ENCODE measurements around the gene SIMC1. TPM values are rescaled to one million over a fixed set of nuclear protein-coding genes. Genes with fewer than 3 reads are reported as not detected.
"Not testable (repeated sequence)": the region's sequence is repeated elsewhere in the genome, so short reads cannot be mapped to it uniquely, and the experiment has no call there.

SIMC1 gene
- polyA plus RNA-seq, 1 of the 3 experiments (the other 2 are of a cell fraction), result 12.4 TPM

- WGBS (ENCODE audit: low lambda C conversion rate), result 91% methylated on average over 5 of the region's 5 CpGs
- H4K20me1 ChIP-seq (ENCODE audit: insufficient read depth); H3F3A ChIP-seq (replicated peaks; ENCODE audit: insufficient read depth); H3K4me1 ChIP-seq (ENCODE audit: control insufficient read depth in 1 of 2, insufficient read depth in 2 of 2, low read depth in 1 of 2, low read length in 1 of 2); H3K27me3 ChIP-seq (ENCODE audit: insufficient read depth); H3K4me2 ChIP-seq; H3K9ac ChIP-seq; CTCF ChIA-PET; H3K4me3 ChIP-seq (ENCODE audit: low read depth in 2 of 2, low read length in 1 of 2); H3K27ac ChIP-seq (ENCODE audit: low read depth in 2 of 2, low read length in 1 of 2); POLR2A ChIA-PET; H3K9me2 ChIP-seq; H3K9me3 ChIP-seq; DNase-seq; H3K36me3 ChIP-seq (replicated peaks in 1 of 2; ENCODE audit: control insufficient read depth in 1 of 2, insufficient read depth in 2 of 2, low read length in 1 of 2); H3K79me2 ChIP-seq (ENCODE audit: insufficient read depth); H2AFZ ChIP-seq (ENCODE audit: low read depth): not testable (repeated sequence)
These were observed 5.0 kb upstream of the SIMC1 start for GRCh38 chr5:176233253-176233652.

- CTCF ChIA-PET, result interaction anchor here (0.6 to 1.2 kb wide), 5 partner anchors 81 to 506 kb away, joined by 3 read pairs; partner anchors contain the start of gene CLTB
- H3K9me3 ChIP-seq; H3K9me2 ChIP-seq; H3F3A ChIP-seq (replicated peaks; ENCODE audit: insufficient read depth); H4K20me1 ChIP-seq (ENCODE audit: insufficient read depth); H3K27me3 ChIP-seq (ENCODE audit: insufficient read depth); H3K4me1 ChIP-seq (ENCODE audit: control insufficient read depth in 1 of 2, insufficient read depth in 2 of 2, low read depth in 1 of 2, low read length in 1 of 2); H3K4me3 ChIP-seq (ENCODE audit: low read depth in 2 of 2, low read length in 1 of 2); H3K36me3 ChIP-seq (replicated peaks in 1 of 2; ENCODE audit: control insufficient read depth in 1 of 2, insufficient read depth in 2 of 2, low read length in 1 of 2); POLR2A ChIA-PET; H3K9ac ChIP-seq; H3K79me2 ChIP-seq (ENCODE audit: insufficient read depth); H3K27ac ChIP-seq (ENCODE audit: low read depth in 2 of 2, low read length in 1 of 2); H3K4me2 ChIP-seq; H2AFZ ChIP-seq (ENCODE audit: low read depth): not testable (repeated sequence)
- DNase-seq, result peak; percentile 47
- WGBS (ENCODE audit: low lambda C conversion rate), result 0% methylated on average over 1 of the region's 1 CpG
- TF ChIP-seq SMC3 (IDR thresholded peaks at IDR 0.05; ENCODE audit: low read depth, low read length), result peak; percentile 48
- TF ChIP-seq RAD21 (IDR thresholded peaks at IDR 0.05; ENCODE audit: low read length), result peak; percentile 66
- TF ChIP-seq GATA2 (CRISPR knock-in tag; IDR thresholded peaks at IDR 0.05), result peak; percentile 90
- TF ChIP-seq CTCF (IDR thresholded peaks at IDR 0.05), result peak; percentile 52
These were observed 3.1 kb upstream of the SIMC1 start for GRCh38 chr5:176235155-176235554.

GRCh38 chr5:176238645-176239283 lies 540 bp downstream of the SIMC1 start:
- H3K79me2 ChIP-seq (ENCODE audit: insufficient read depth); H3K9ac ChIP-seq; H3K27me3 ChIP-seq (ENCODE audit: insufficient read depth); H3K4me1 ChIP-seq (ENCODE audit: control insufficient read depth in 1 of 2, insufficient read depth in 2 of 2, low read depth in 1 of 2, low read length in 1 of 2); H3K9me2 ChIP-seq; POLR2A ChIA-PET; H4K20me1 ChIP-seq (ENCODE audit: insufficient read depth); H3K36me3 ChIP-seq (replicated peaks in 1 of 2; ENCODE audit: control insufficient read depth in 1 of 2, insufficient read depth in 2 of 2, low read length in 1 of 2); H3K27ac ChIP-seq (ENCODE audit: low read depth in 2 of 2, low read length in 1 of 2); H3K9me3 ChIP-seq; H3F3A ChIP-seq (replicated peaks; ENCODE audit: insufficient read depth); H3K4me2 ChIP-seq; H2AFZ ChIP-seq (ENCODE audit: low read depth); CTCF ChIA-PET; DNase-seq: not testable (repeated sequence)
- H3K4me3 ChIP-seq (ENCODE audit: low read depth in 2 of 2, low read length in 1 of 2), result peak overlapping the region in 1 of 2 experiments; percentile 52; a peak in 2 of 4 replicates
- no CpG with 5 or more reads among the region's 59 CpGs for WGBS (ENCODE audit: low lambda C conversion rate)

GRCh38 chr5:176239304-176239703 lies 1.1 kb downstream of the SIMC1 start:
- POLR2A ChIA-PET, result not testable (repeated sequence)

GRCh38 chr5:176244318-176244717 lies 6.1 kb downstream of the SIMC1 start:
- H3K36me3 ChIP-seq (replicated peaks in 1 of 2; ENCODE audit: control insufficient read depth in 1 of 2, insufficient read depth in 2 of 2, low read length in 1 of 2); H3F3A ChIP-seq (replicated peaks; ENCODE audit: insufficient read depth); DNase-seq; H3K27me3 ChIP-seq (ENCODE audit: insufficient read depth); H3K9me3 ChIP-seq; H3K4me3 ChIP-seq (ENCODE audit: low read depth in 2 of 2, low read length in 1 of 2); H3K4me1 ChIP-seq (ENCODE audit: control insufficient read depth in 1 of 2, insufficient read depth in 2 of 2, low read depth in 1 of 2, low read length in 1 of 2); POLR2A ChIA-PET; H3K9ac ChIP-seq; H3K9me2 ChIP-seq; H3K4me2 ChIP-seq; H2AFZ ChIP-seq (ENCODE audit: low read depth); H4K20me1 ChIP-seq (ENCODE audit: insufficient read depth); H3K27ac ChIP-seq (ENCODE audit: low read depth in 2 of 2, low read length in 1 of 2); CTCF ChIA-PET: not testable (repeated sequence)
- H3K79me2 ChIP-seq (ENCODE audit: insufficient read depth), result peaks cover 15% of the 10 kb centered on the region
- no CpG with 5 or more reads among the region's 2 CpGs for WGBS (ENCODE audit: low lambda C conversion rate)

More at GRCh38 chr5:176239304-176239703, 1.1 kb downstream of the SIMC1 start:
- H3K4me1 ChIP-seq (ENCODE audit: control insufficient read depth in 1 of 2, insufficient read depth in 2 of 2, low read depth in 1 of 2, low read length in 1 of 2); H3K27me3 ChIP-seq (ENCODE audit: insufficient read depth); DNase-seq; H2AFZ ChIP-seq (ENCODE audit: low read depth); H3K79me2 ChIP-seq (ENCODE audit: insufficient read depth); H3K9me3 ChIP-seq; CTCF ChIA-PET; H3K36me3 ChIP-seq (replicated peaks in 1 of 2; ENCODE audit: control insufficient read depth in 1 of 2, insufficient read depth in 2 of 2, low read length in 1 of 2); H3K4me3 ChIP-seq (ENCODE audit: low read depth in 2 of 2, low read length in 1 of 2); H3K9me2 ChIP-seq; H3F3A ChIP-seq (replicated peaks; ENCODE audit: insufficient read depth); H4K20me1 ChIP-seq (ENCODE audit: insufficient read depth); H3K27ac ChIP-seq (ENCODE audit: low read depth in 2 of 2, low read length in 1 of 2); H3K9ac ChIP-seq; H3K4me2 ChIP-seq: not testable (repeated sequence)
- no CpG with 5 or more reads among the region's 10 CpGs for WGBS (ENCODE audit: low lambda C conversion rate)

Measured in SK-N-SH (cell line).